AG09319 (cell line): ENCODE results near the gene ITPRIPL2.

Experiments
- DNase-seq: peaks from one replicate; pipeline ENCODE4 v3.0.0-alpha.2; 2010; ENCODE audit warnings: low read depth; ENCODE audit errors: extremely low read depth
- TF ChIP-seq, protein P1 (sequence below): IDR thresholded peaks from 2 replicates; pipeline ENCODE4 v1.5.1; 2011; ENCODE audit warnings: low read depth, mild to moderate bottlenecking, inconsistent platforms, low read length, moderate library complexity

The ITPRIPL2 gene

DNA sequence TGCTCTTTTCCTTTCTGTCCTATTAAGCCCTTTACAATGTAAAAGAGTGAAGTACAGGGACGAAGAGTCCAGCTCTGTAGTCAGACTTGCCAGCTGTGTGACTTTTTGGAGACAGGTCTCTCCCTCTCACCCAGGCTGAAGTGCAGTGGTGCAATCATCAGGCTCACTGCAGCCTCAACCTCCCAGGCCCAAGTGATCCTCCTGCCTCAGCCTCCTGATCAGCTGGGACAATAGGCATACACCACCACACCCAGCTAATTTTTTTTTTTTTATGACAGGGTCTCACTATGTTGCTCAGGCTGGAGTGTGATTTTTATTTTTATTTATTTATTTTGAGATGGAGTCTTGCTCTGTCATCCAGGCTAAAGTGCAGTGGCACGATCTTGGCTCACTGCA is 7.1 kb upstream of the ITPRIPL2 start:
- TF ChIP-seq, protein P1, sequence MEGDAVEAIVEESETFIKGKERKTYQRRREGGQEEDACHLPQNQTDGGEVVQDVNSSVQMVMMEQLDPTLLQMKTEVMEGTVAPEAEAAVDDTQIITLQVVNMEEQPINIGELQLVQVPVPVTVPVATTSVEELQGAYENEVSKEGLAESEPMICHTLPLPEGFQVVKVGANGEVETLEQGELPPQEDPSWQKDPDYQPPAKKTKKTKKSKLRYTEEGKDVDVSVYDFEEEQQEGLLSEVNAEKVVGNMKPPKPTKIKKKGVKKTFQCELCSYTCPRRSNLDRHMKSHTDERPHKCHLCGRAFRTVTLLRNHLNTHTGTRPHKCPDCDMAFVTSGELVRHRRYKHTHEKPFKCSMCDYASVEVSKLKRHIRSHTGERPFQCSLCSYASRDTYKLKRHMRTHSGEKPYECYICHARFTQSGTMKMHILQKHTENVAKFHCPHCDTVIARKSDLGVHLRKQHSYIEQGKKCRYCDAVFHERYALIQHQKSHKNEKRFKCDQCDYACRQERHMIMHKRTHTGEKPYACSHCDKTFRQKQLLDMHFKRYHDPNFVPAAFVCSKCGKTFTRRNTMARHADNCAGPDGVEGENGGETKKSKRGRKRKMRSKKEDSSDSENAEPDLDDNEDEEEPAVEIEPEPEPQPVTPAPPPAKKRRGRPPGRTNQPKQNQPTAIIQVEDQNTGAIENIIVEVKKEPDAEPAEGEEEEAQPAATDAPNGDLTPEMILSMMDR = no peak
- DNase-seq = no peak

DNA sequence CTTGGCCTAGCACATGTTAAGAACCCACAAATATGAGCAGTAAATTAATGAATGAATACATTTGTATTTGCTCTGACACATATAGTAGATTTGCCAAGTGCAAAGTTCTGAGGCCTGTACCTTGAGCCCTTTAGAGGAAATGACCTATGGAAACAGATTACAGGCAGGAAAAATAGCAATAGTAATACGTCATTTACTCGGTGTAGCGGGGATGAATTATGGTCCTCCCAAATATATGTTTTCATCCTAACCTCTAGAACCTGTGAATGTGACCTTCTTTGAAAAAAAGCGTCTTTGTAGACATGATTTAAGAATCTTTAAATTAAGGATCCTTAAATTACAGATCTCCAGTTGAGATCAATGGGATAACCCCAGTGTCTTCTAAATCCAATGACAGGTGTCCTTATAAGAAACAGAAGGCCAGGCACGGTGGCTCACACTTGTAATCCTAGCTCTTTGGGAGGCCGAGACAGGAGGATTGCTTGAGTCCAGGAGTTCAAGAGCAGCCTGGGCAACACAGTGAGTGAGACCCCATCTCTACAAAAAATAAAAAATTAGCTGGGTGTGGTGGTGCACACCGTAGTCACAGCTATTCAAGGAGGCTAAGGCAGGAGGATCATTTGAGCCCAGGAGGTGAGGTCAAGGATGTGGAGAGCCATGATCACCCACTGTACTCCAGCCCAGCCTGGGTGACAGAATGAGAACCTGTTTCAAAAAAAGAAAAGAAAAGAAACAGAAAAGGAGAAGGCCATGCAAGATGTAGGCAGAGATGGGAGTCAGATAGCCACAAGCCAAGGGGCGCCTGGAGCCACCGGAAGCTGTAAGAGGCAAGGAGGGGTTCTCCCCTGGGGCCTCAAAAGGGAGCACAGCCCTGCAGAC is 5.1 kb upstream of the ITPRIPL2 start:
- TF ChIP-seq, protein P1 = no peak

DNA sequence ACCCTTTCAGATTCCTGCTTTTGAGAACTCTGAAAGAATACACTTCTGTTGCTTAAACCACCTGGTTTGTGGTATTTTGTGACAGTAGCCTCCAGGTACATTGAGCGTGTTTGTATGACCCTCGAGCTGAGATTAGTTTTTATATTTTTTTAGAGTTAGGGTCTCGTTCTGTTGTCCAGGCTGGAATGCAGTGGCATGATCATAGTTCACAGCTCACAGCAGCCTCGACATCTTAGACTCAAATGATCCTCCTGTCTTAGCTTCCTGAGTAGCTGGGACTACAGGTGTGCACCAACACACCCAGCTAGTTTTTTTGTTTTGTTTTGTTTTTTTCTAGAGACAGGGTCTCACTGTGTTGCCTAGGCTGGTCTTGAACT is 4.5 kb upstream of the ITPRIPL2 start:
- no peak for DNase-seq

More for the DNA sequence above, 5.1 kb upstream of the ITPRIPL2 start:
- DNase-seq = no peak

DNA sequence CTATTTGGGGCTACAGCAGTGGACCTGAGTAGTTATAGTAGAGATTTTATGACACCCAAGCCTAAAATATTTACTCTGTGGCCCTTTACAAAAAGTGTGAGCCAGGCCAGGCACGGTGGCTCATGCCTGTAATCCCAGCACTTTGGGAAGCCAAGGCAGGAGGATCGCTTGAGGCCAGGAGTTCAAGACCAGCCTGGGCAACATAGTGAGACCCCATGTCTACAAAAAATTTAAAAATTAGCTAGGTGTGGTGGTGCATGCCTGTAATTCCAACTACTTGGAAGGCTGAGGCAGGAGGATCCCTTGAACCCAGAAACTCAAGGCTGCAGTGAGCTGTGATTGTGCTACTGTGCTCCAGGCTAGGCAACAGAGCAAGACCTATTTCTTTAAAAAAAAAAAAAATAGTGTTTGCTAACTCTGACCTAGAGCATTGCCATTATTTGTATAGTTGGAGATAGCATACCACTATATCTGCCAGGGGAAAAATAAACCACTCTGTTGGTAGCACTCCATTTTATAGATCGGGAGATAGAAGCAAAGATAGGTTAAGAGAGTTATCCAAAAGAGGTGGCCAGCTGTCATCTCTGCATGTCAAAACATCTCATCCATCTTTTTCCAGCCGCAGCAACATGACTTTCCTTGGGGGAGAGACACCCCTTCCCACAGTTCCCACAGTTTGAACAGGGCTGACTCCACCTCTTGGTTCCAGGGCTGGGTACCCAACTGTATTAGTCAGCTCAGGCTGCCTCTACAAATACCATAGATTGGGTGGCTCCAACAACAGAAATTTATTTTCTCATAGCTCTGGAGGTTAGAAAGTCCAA is 3.0 kb upstream of the ITPRIPL2 start:
- no peak for DNase-seq
- TF ChIP-seq, protein P1 = no peak

More for the DNA sequence above, 4.5 kb upstream of the ITPRIPL2 start:
- TF ChIP-seq, protein P1 = no peak

DNA sequence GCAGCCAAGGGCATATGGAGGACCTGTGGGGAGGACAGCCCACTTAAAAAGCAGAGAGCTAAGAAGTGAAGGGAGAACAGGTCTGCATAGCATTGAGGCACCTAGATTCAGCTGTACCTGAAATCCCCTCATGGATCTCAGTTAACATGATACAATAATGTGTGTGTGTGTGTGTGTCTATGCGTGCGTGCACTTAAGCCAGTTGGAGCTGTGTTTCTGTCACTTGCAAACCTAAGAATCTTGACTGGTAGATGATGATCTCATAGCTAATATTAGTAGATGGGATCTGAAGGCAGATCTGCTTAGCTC is 1.7 kb upstream of the ITPRIPL2 start:
- DNase-seq = no peak
- TF ChIP-seq, protein P1 = no peak

DNA sequence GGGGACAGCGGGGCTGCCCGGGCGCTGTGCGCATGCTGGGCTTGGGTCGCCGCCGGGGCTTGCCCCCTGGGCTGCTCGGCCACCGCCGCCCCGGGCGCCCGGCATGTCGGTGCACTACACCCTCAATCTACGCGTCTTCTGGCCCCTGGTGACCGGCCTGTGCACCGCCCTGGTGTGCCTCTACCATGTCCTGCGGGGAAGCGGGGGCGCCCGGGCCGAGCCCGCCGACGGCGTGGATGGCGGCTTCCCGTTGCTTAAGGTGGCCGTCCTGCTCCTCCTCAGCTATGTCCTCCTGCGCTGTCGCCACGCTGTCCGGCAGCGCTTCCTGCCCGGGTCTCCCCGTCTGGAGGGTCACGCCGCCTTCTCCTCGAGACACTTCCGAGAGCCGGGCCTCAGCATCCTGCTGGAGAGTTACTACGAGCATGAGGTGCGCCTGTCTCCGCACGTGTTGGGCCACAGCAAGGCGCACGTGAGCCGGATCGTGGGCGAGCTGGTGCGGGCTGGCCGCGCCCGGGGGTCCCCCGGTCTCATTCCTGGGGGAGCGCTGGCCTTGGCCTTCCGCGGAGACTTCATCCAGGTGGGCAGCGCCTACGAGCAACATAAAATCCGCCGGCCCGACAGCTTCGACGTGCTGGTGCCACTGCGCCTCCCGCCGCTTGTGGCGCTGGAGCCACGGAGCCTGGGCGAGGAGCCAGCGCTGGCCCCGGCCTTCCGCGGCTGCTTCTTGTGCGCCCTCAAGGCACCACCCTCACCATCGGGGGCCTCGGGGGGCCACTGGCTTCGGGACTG is 789 bp downstream of the ITPRIPL2 start:
- TF ChIP-seq, protein P1 = no peak
- DNase-seq = no peak
